ENCODE data around the gene CDCA8. TPM values are rescaled to one million over a fixed set of nuclear protein-coding genes. Genes with fewer than 3 reads are reported as not detected.

The CDCA8 gene
- total and polyA plus RNA-seq, 2 of the 8 experiments (the other 6 are each of a cell fraction or from before 2014, with no cell fraction given) = 43.9 to 46.2 TPM

DNA sequence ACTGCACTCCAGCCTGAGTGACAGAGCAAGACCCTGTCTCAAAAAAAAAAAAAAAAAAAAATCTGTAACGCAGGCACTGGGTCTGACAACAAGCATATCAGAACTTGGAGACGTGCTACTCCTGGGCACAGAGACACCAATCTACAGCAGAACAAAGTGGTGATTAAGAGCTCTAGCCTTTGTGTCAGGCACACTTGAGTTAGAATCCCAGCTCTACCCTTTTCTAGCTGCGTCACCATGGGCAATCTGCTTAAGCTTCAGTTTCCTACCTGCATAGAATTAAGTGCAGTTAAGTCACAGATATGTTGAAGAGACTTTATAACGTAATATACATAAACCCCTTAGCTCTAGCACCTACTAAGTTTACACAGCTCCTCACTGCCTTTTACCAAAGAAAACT lies 3.4 kb upstream of the CDCA8 start (continued):
- TF ChIP-seq, protein P1, sequence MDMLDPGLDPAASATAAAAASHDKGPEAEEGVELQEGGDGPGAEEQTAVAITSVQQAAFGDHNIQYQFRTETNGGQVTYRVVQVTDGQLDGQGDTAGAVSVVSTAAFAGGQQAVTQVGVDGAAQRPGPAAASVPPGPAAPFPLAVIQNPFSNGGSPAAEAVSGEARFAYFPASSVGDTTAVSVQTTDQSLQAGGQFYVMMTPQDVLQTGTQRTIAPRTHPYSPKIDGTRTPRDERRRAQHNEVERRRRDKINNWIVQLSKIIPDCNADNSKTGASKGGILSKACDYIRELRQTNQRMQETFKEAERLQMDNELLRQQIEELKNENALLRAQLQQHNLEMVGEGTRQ (IDR thresholded peaks at IDR 0.05; ENCODE audit: low read length) = no peak
- no peak for TF ChIP-seq RAD21 (IDR thresholded peaks at IDR 0.05 in 1 of 2, conservative IDR thresholded peaks at IDR 0.05 in 1 of 2; ENCODE audit: low read depth in 2 of 2, low read length in 2 of 2)
- no peak for TF ChIP-seq RFX5 (IDR thresholded peaks at IDR 0.05; ENCODE audit: borderline replicate concordance, low read depth, low read length)
- no peak for TF ChIP-seq RNF2 (IDR thresholded peaks at IDR 0.05; ENCODE audit: borderline replicate concordance, low read depth, low read length, missing control alignments, poor library complexity, severe bottlenecking)
- no peak for TF ChIP-seq CBX5 (IDR thresholded peaks at IDR 0.05; ENCODE audit: low read depth, low read length)
- no peak for TF ChIP-seq ZNF274 (IDR thresholded peaks at IDR 0.05; ENCODE audit: borderline replicate concordance, extremely low read depth, low read length)
- no peak for TF ChIP-seq FOSL1 (IDR thresholded peaks at IDR 0.05; ENCODE audit: insufficient read depth, low read depth, low read length)
- no peak for TF ChIP-seq SAP30 (IDR thresholded peaks at IDR 0.05; ENCODE audit: insufficient read depth, insufficient replicate concordance, low read length)
- no peak for TF ChIP-seq GTF2F1 (IDR thresholded peaks at IDR 0.05; ENCODE audit: borderline replicate concordance, low read depth, low read length)

Data from H1 (cell line).